GM18867 (cell line): ENCODE results near the gene TAS2R3.

ENCODE experiments used
- ATAC-seq: cut with Tn5 transposase; IDR thresholded peaks from one replicate; pipeline ENCODE4 v1.9.1; 2021; ENCODE audit warnings: mild to moderate bottlenecking, moderate library complexity; ENCODE audit not compliant: unreplicated experiment

TAS2R3 gene

DNA sequence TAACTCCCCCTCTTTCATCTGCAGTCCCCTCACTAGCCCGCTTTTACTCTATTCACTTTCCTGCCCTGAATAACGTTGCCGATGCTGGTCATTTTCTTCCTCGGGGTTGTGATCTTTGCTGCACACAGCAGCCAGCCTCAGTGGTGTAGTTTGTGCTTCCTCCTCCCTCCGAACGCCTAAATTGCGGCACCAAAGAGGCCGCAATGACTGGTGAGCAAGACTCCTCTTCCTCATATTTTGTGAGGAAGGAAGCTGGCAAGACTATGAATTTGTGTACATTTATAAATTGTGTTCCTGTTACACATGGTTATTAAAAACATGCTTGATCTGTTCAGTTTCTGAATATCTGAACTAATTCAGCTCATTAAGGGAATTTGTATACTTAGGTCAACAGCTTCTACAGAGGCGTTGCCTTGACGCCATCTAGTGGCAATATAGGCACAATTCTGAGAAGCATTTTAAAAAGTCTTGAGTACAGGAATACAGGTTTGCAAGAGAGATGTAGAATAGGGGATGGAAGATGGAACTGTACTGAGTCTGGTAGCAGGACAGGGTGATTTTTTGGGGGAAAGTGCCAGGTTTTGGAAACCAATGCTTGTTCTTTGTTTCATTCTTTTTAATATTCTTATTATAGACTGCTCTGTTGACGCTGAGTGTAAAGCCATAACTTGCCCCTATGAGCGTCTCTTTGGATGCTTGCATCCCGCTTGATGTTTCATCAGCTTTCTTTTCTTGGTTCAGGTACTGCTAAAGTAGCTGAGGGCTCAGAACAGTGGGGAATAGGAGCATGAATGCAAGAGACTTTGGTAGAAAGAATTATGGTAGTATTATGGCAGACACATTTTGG is 22.0 kb downstream of the TAS2R3 start:
- peak; percentile 88 for ATAC-seq

DNA sequence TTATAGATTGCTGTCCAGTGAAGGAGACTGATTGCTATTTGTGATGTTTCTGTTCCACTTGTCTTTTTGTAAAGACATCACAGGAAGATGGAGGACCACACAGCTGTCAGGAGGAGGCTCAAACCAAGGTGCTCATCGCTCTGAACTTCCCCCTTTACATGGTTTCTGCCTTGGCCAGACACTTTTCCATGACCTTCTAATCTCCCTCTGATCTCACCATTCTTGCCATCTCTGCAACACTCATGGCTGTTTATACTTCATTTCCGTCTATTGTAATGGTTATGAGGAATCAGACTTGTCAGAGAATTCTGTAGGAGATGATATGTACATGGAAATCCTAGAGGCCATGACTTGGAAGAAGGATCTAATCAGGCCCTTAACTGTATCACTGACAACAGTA is 24.4 kb downstream of the TAS2R3 start:
- ATAC-seq: no peak

DNA sequence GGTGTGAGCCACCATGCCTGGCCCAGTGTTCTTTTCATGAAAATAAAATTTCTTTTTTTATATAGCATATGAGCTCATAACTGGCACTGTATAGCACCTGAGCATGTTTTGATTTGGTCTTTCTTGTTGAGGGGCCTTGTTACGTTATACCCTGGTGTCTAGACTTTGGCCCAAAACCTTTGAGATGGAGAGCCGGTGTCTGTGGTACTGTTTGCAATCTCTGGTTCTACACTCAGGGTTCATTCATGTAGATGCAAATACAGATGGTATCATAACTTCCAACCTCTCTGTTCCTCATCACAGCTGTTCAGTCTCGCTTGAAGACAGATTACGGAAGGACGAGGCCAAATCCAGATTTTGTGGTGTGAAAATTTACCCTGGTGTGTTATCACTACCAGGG is 26.0 kb downstream of the TAS2R3 start, which contains the start of gene TAS2R5:
TSS of gene TAS2R5 (plus strand) at position 301 of the 400 bp plus-strand sequence. CDS start 145 bp downstream, outside the sequence.
- no peak for ATAC-seq

DNA sequence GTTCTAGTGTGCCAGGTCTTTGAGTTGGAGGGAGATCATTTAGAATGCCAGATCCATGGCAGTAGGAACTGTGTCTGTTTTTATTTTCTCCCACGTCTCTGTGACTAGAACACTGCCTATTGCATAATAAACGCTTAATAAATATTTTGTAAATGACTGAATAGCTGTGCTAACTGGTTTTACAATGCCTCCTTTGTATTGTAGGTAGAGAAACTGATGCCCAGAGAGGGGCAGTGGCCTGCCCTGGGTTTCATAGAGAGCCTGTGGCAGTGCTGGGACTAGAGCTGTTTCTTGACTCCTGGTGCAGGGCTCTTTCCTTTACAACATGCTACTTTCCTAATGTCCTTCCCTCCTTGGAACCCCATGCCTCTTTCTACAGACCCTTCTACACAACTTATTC is 28.6 kb downstream of the TAS2R3 start:
- no peak for ATAC-seq
